Chondrocyte (in vitro differentiated cells): ENCODE results near the gene MORC2. TPM values are rescaled to one million over a fixed set of nuclear protein-coding genes. Genes with fewer than 3 reads are reported as not detected.

Experiments used
- DNase-seq: peaks from one replicate; pipeline ENCODE4 v3.0.0; 2021; ENCODE audit warnings: mixed read lengths, low spot score
- H3K27ac Mint-ChIP-seq: one replicate; pipeline ENCODE4 v1.8.0; 2021; ENCODE audit warnings: mild to moderate bottlenecking, moderate library complexity, mixed read lengths; ENCODE audit not compliant: unreplicated experiment
- H3K27me3 Mint-ChIP-seq: 2 replicates; pipeline ENCODE4 v1.8.0; 2021; ENCODE audit warnings: low read depth, mixed read lengths
- H3K36me3 Mint-ChIP-seq: 2 replicates; pipeline ENCODE4 v1.8.0; 2021; ENCODE audit warnings: low read depth, mixed read lengths
- H3K4me1 Mint-ChIP-seq: 2 replicates; pipeline ENCODE4 v1.8.0; 2021; ENCODE audit warnings: low read depth, mild to moderate bottlenecking, mixed read lengths
- H3K4me3 Mint-ChIP-seq: one replicate; pipeline ENCODE4 v1.8.0; 2021; ENCODE audit warnings: mild to moderate bottlenecking, moderate library complexity, mixed read lengths; ENCODE audit not compliant: unreplicated experiment
- H3K9me3 Mint-ChIP-seq: 2 replicates; pipeline ENCODE4 v1.8.0; 2021; ENCODE audit warnings: low read depth, mixed read lengths
- CTCF ChIP-seq: fragments of 200-600 bp; sonication (generic); IDR thresholded peaks from 2 replicates; pipeline ENCODE4 v1.5.0; 2021; ENCODE audit warnings: antibody characterized with exemption, mild to moderate bottlenecking, moderate library complexity
- total RNA-seq: library from RNA; stranded (reverse); gene quantifications from 3 replicates; pipeline ENCODE4 v1.2.1, GENCODE V29; 2021

The MORC2 gene
- total RNA-seq, 1 donor from 2014 or later, result 29.6 TPM

GRCh38 chr22:30928401-30928800, 40.2 kb downstream of the MORC2 start:
- H3K4me3 Mint-ChIP-seq, result no peak overlapping the region
- H3K27ac Mint-ChIP-seq, result no peak overlapping the region
- DNase-seq, result no peak
- H3K4me1 Mint-ChIP-seq, result no peaks in the 10 kb centered on the region
- H3K27me3 Mint-ChIP-seq, result no peaks in the 10 kb centered on the region
- H3K9me3 Mint-ChIP-seq, result no peaks in the 10 kb centered on the region
- peaks cover 59% of the 10 kb centered on the region for H3K36me3 Mint-ChIP-seq
- no peak for TF ChIP-seq CTCF

GRCh38 chr22:30927806-30928205, 40.8 kb downstream of the MORC2 start:
- no peaks in the 10 kb centered on the region for H3K4me1 Mint-ChIP-seq
- no peaks in the 10 kb centered on the region for H3K9me3 Mint-ChIP-seq
- no peaks in the 10 kb centered on the region for H3K27me3 Mint-ChIP-seq
- H3K27ac Mint-ChIP-seq, result no peak overlapping the region
- TF ChIP-seq CTCF, result no peak
- no peak for DNase-seq
- peaks cover 55% of the 10 kb centered on the region for H3K36me3 Mint-ChIP-seq
- H3K4me3 Mint-ChIP-seq, result no peak overlapping the region

GRCh38 chr22:30926706-30927105, 41.9 kb downstream of the MORC2 start:
- no peak for DNase-seq
- Mint-ChIP-seq H3K36me3 (peaks cover 48% of the 10 kb centered on the region), H3K4me1 (peaks cover 2% of the 10 kb centered on the region), H3K27me3 (peaks cover 2% of the 10 kb centered on the region), H3K9me3 (no peaks in the 10 kb centered on the region), H3K4me3 (no peak overlapping the region), H3K27ac (no peak overlapping the region)
- TF ChIP-seq CTCF, result no peak

DNA sequence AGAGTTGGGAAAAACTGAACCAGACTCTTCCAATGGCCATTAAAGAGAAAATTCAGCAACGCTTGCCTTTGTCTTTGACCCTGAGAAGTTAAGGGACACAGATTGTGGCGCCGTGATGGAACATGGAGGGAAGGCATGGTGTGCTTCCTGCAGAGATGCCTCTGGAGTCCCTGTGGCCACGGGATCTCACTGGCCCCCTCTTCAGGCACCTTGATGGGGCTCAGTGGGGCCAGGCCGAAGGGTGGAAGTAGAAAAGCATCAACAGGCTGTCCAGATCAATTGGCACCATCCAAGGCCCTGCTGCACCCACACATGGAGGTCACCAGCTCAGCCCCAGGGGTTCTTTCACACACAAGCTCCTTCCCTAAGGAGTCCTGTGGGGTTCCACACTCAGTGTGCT, 42.9 kb downstream of the MORC2 start:
- TF ChIP-seq CTCF, result no peak
- DNase-seq, result no peak
- H3K4me3 Mint-ChIP-seq, result no peak overlapping the region
- peaks cover 8% of the 10 kb centered on the region for H3K4me1 Mint-ChIP-seq
- no peak overlapping the region for H3K27ac Mint-ChIP-seq
- peaks cover 2% of the 10 kb centered on the region for H3K27me3 Mint-ChIP-seq
- H3K9me3 Mint-ChIP-seq, result no peaks in the 10 kb centered on the region
- peaks cover 39% of the 10 kb centered on the region for H3K36me3 Mint-ChIP-seq

DNA sequence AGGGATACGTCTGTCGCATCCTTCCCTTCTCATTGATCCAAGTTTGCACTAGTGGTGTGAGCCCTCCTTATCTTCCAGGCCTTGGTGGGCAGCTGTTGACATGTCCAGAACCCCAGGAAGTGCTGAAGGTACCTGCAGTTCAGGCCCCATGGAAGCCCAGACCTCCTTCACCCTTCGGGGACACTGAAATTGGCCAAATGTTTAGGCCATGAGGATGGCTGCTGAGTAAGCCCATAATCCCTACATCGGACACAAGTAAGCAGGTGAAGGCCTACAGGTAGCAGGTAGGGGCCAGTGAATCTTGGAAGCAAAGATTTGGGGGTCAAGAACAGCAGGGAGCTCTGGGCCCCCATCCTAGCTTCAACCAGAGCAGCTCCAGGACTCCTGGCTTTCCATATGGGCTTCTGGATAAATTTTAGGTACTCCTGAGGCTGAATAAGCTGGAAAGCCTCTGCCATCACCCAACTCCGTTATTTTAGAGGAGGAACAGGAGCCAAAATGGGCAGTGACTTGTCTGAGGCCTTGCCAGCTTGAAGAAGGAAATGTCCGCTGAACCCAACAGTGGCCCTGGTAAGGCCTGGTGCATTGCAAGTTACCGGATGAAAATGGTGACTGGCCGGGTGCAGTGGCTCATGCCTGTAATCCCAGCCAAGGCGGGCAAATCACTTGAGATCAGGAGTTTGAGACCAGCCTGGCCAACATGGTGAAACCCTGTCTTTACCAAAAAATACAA, 45.2 kb downstream of the MORC2 start:
- H3K9me3 Mint-ChIP-seq, result no peaks in the 10 kb centered on the region
- no peak for DNase-seq
- no peak for TF ChIP-seq CTCF
- no peak overlapping the region for H3K27ac Mint-ChIP-seq
- no peak overlapping the region for H3K4me3 Mint-ChIP-seq
- H3K27me3 Mint-ChIP-seq, result peaks cover 2% of the 10 kb centered on the region
- H3K36me3 Mint-ChIP-seq, result peaks cover 30% of the 10 kb centered on the region
- peaks cover 10% of the 10 kb centered on the region for H3K4me1 Mint-ChIP-seq
